Smooth muscle cell (in vitro differentiated cells): Measurements from ENCODE around the gene ARMC3. TPM values are rescaled to one million over a fixed set of nuclear protein-coding genes. Genes with fewer than 3 reads are reported as not detected.

Source experiments
- DNase-seq: peaks from one replicate; lab custom pipeline; 2025; ENCODE audit not compliant: unreplicated experiment; lab: John Stamatoyannopoulos, UW
- H2AFZ ChIP-seq: fragments of 200-600 bp; sonication (generic); 2 replicates; pipeline ENCODE4 v1.6.0; 2016; ENCODE audit warnings: antibody characterized with exemption, low read depth, mild to moderate bottlenecking
- H3F3A ChIP-seq: fragments of 200-600 bp; sonication (generic); 2 replicates; pipeline ENCODE4 v1.6.0; 2017; ENCODE audit warnings: antibody characterized with exemption, low read depth
- H3K27ac ChIP-seq: fragments of 200-600 bp; sonication (generic); 2 replicates; pipeline ENCODE4 v1.5.1; 2016; ENCODE audit warnings: low read depth, mild to moderate bottlenecking
- H3K27me3 ChIP-seq: fragments of 200-600 bp; sonication (generic); 2 replicates; pipeline ENCODE4 v1.6.1; 2016; ENCODE audit warnings: low read depth, mild to moderate bottlenecking
- H3K36me3 ChIP-seq: fragments of 200-600 bp; sonication (generic); 2 replicates; pipeline ENCODE4 v1.5.1; 2016; ENCODE audit warnings: low read depth
- H3K4me1 ChIP-seq: fragments of 200-600 bp; sonication (generic); 2 replicates; pipeline ENCODE4 v1.5.1; 2016; ENCODE audit warnings: low read depth
- H3K4me2 ChIP-seq: fragments of 200-600 bp; sonication (generic); 2 replicates; pipeline ENCODE4 v1.6.0; 2016; ENCODE audit warnings: mild to moderate bottlenecking
- H3K4me3 ChIP-seq: fragments of 200-600 bp; sonication (generic); 2 replicates; pipeline ENCODE4 v1.5.1; 2016; ENCODE audit warnings: mild to moderate bottlenecking
- H3K79me2 ChIP-seq: fragments of 200-600 bp; sonication (generic); 2 replicates; pipeline ENCODE4 v1.6.0; 2016; ENCODE audit warnings: low read depth, mild to moderate bottlenecking
- H3K9ac ChIP-seq: fragments of 200-600 bp; sonication (generic); 2 replicates; pipeline ENCODE4 v1.6.0; 2016; ENCODE audit warnings: low read depth
- H3K9me3 ChIP-seq: fragments of 200-600 bp; sonication (generic); replicated peaks from 2 replicates; pipeline ENCODE4 v1.5.1; 2016; ENCODE audit warnings: low read depth
- H4K20me1 ChIP-seq: fragments of 200-600 bp; sonication (generic); 2 replicates; pipeline ENCODE4 v1.6.0; 2016; ENCODE audit warnings: low read depth
- WGBS: methylation state at CpG from one replicate; pipeline ENCODE4 v1.1.7; 2016; ENCODE audit warnings: low lambda C conversion rate; 5-methylcytosine and 5-hydroxymethylcytosine counted together
- polyA plus RNA-seq: library from polyadenylated mRNA; unstranded; fragments of >200 nt; fragmentation: Nextera tagmentation; extraction: Ambion mirVana; gene quantifications from 2 replicates; pipeline ENCODE4 v1.2.1, GENCODE V29; 2016
- total RNA-seq: library from RNA; depleted of rRNA; stranded (reverse); fragments of >200 nt; gene quantifications from 2 replicates; pipeline ENCODE4 v1.2.3, GENCODE V29; 2014
- TF ChIP-seq, protein P1 (sequence below): fragments of 200-600 bp; sonication (generic); IDR thresholded peaks from 2 replicates; pipeline ENCODE4 v1.5.1; 2017; ENCODE audit warnings: borderline replicate concordance, mild to moderate bottlenecking, antibody characterized with exemption; ENCODE audit not compliant: insufficient read depth, poor library complexity, severe bottlenecking

Gene ARMC3
- total and polyA plus RNA-seq, 2 experiments from 2014 or later = 0.46 TPM; not detected in 1

DNA sequence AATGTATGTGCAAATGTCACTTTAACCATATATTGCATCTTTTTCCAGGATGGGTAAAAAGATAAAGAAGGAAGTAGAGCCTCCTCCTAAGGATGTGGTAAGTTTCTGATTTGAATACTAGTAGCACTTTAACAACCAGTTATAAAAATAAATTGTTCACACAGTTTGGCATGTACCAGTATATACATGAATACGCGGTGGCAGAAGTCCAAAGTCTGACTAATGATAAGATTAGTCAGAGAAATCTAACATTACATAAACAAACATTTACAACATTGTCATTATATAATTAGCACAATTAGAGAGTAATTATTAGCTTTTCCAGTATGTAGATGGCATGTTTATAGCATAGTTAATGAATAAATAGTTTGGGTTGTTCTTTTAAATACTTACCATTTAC, 4.1 kb downstream of the ARMC3 start:
- H3F3A ChIP-seq = no peaks in the 10 kb centered on the region
- no peak for DNase-seq
- TF ChIP-seq, protein P1, sequence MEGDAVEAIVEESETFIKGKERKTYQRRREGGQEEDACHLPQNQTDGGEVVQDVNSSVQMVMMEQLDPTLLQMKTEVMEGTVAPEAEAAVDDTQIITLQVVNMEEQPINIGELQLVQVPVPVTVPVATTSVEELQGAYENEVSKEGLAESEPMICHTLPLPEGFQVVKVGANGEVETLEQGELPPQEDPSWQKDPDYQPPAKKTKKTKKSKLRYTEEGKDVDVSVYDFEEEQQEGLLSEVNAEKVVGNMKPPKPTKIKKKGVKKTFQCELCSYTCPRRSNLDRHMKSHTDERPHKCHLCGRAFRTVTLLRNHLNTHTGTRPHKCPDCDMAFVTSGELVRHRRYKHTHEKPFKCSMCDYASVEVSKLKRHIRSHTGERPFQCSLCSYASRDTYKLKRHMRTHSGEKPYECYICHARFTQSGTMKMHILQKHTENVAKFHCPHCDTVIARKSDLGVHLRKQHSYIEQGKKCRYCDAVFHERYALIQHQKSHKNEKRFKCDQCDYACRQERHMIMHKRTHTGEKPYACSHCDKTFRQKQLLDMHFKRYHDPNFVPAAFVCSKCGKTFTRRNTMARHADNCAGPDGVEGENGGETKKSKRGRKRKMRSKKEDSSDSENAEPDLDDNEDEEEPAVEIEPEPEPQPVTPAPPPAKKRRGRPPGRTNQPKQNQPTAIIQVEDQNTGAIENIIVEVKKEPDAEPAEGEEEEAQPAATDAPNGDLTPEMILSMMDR = no peak
- no peak overlapping the region for H3K27ac ChIP-seq
- no peaks in the 10 kb centered on the region for H3K27me3 ChIP-seq
- no peak overlapping the region for H3K4me2 ChIP-seq
- H3K36me3 ChIP-seq = no peaks in the 10 kb centered on the region
- no peaks in the 10 kb centered on the region for H3K4me1 ChIP-seq
- H3K9ac ChIP-seq = no peak overlapping the region
- no peaks in the 10 kb centered on the region for H3K79me2 ChIP-seq
- no peak overlapping the region for H3K4me3 ChIP-seq
- H4K20me1 ChIP-seq = no peaks in the 10 kb centered on the region
- H3K9me3 ChIP-seq = no peaks in the 10 kb centered on the region
- WGBS = 83% methylated on average over 2 of the region's 2 CpGs
- no peak overlapping the region for H2AFZ ChIP-seq

DNA sequence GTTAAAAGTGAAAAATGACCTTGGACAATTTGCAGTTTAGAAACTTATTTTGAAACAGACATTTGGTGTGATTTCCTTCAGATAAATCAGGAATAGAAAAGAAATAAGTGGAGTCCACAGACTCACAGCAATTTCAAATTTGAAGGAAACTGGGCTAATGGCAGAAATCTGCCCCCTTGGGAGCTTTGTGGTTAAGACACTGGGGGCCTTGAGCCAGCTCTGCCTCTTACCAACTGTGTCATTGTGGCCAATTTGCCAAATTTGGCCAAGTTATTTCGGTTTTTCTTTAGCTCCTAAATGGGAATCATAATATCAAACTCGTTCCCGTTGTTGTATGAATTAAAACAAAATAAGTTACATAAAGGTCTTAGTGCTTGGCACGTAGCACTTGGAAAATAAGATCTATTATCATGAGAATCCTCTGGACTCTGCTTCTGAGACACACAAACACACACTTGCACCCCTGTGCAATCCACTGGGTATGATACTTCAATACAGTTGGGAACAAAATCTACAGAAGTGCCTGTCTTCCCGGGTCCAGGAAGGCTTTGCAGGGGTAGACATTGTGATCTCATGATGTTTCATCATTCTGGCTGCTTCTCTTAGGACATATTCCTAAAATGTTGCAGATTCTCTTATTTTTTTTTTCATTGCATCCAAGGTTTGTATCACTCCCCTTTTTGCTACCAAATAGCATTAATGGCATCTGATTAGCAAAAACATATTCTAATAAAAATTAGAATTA, 4.9 kb downstream of the ARMC3 start:
- DNase-seq = no peak
- no peaks in the 10 kb centered on the region for H3K27me3 ChIP-seq
- no peaks in the 10 kb centered on the region for H3K9me3 ChIP-seq
- H3K79me2 ChIP-seq = no peaks in the 10 kb centered on the region
- no peak overlapping the region for H2AFZ ChIP-seq
- H3F3A ChIP-seq = no peaks in the 10 kb centered on the region
- H3K4me1 ChIP-seq = no peaks in the 10 kb centered on the region
- H3K4me2 ChIP-seq = no peak overlapping the region
- no peaks in the 10 kb centered on the region for H3K36me3 ChIP-seq
- TF ChIP-seq, protein P1 = no peak
- H3K9ac ChIP-seq = no peak overlapping the region
- no peak overlapping the region for H3K27ac ChIP-seq
- H3K4me3 ChIP-seq = no peak overlapping the region
- no peaks in the 10 kb centered on the region for H4K20me1 ChIP-seq
- WGBS = 89% methylated on average over 5 of the region's 5 CpGs

DNA sequence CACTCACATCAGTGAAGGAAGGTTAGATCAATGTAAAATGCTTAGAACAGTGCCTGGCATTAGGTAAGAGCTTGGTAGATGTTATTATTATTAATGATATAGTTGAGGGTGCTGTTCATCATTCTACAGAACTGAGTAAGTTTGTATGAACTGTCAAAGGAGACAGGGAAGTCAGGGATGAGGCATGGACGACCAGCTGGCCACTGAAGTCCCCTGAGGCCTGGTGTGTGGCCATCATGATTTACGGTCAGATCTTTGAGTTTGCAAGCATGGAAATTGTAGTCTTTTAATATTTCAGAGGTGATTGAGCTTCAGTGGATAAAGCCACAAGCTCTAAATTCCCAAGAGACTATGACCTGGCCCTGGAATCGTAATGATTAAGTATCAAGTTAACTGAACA, 6.9 kb downstream of the ARMC3 start:
- H4K20me1 ChIP-seq = no peaks in the 10 kb centered on the region
- WGBS = 86% methylated on average over 3 of the region's 3 CpGs

More for the DNA sequence above, 6.9 kb downstream of the ARMC3 start:
- Histone ChIP-seq H3F3A (no peaks in the 10 kb centered on the region), H3K4me1 (no peaks in the 10 kb centered on the region), H3K9me3 (no peaks in the 10 kb centered on the region), H3K79me2 (no peaks in the 10 kb centered on the region), H2AFZ (no peak overlapping the region), H3K36me3 (no peaks in the 10 kb centered on the region), H3K27ac (no peak overlapping the region), H3K27me3 (no peaks in the 10 kb centered on the region), H3K4me2 (no peak overlapping the region), H3K9ac (no peak overlapping the region), H3K4me3 (no peak overlapping the region)
- TF ChIP-seq, protein P1 = no peak
- DNase-seq = no peak
